Activated naive CD4-positive, alpha-beta T cell treated with anti-CD3 and anti-CD28 coated beads, Interleukin-2, amount 50 U/mL, for 24 hours (primary cell): ENCODE results near the gene SCN5A.

Source experiments
- H3K27ac Mint-ChIP-seq: one replicate; pipeline ENCODE4 v1.8.0; 2021; ENCODE audit warnings: mild to moderate bottlenecking, mixed read lengths
- H3K27me3 Mint-ChIP-seq: one replicate; pipeline ENCODE4 v1.8.0; 2021; ENCODE audit warnings: mixed read lengths
- H3K36me3 Mint-ChIP-seq: one replicate; pipeline ENCODE4 v1.8.0; 2021; ENCODE audit warnings: mixed read lengths
- H3K4me1 Mint-ChIP-seq: one replicate; pipeline ENCODE4 v1.8.0; 2021; ENCODE audit warnings: mixed read lengths
- H3K4me3 Mint-ChIP-seq: one replicate; pipeline ENCODE4 v1.8.0; 2021; ENCODE audit warnings: mild to moderate bottlenecking, mixed read lengths
- H3K9me3 Mint-ChIP-seq: one replicate; pipeline ENCODE4 v1.8.0; 2021; ENCODE audit warnings: mixed read lengths

The SCN5A gene

GRCh38 chr3:38543586-38543985, 105.9 kb downstream of the SCN5A start:
- Mint-ChIP-seq H3K36me3 (no peaks in the 10 kb centered on the region), H3K4me1 (no peaks in the 10 kb centered on the region), H3K9me3 (no peaks in the 10 kb centered on the region), H3K27me3 (no peaks in the 10 kb centered on the region), H3K27ac (no peak overlapping the region), H3K4me3 (no peak overlapping the region)

GRCh38 chr3:38542401-38543298, 106.8 kb downstream of the SCN5A start:
- Mint-ChIP-seq H3K27me3 (no peaks in the 10 kb centered on the region), H3K36me3 (no peaks in the 10 kb centered on the region), H3K4me1 (no peaks in the 10 kb centered on the region), H3K27ac (no peak overlapping the region), H3K4me3 (no peak overlapping the region), H3K9me3 (no peaks in the 10 kb centered on the region)

- no peak overlapping the region for H3K4me3 Mint-ChIP-seq
- H3K9me3 Mint-ChIP-seq = no peaks in the 10 kb centered on the region
- H3K27ac Mint-ChIP-seq = no peak overlapping the region
- no peaks in the 10 kb centered on the region for H3K27me3 Mint-ChIP-seq
- H3K4me1 Mint-ChIP-seq = no peaks in the 10 kb centered on the region
- no peaks in the 10 kb centered on the region for H3K36me3 Mint-ChIP-seq
Observed at GRCh38 chr3:38541806-38542205, 107.7 kb downstream of the SCN5A start.

GRCh38 chr3:38538773-38539353, 110.6 kb downstream of the SCN5A start:
- Mint-ChIP-seq H3K36me3 (peaks cover 6% of the 10 kb centered on the region), H3K4me3 (no peak overlapping the region), H3K27me3 (no peaks in the 10 kb centered on the region), H3K4me1 (no peaks in the 10 kb centered on the region), H3K9me3 (no peaks in the 10 kb centered on the region), H3K27ac (no peak overlapping the region)

- Mint-ChIP-seq H3K27ac (no peak overlapping the region), H3K36me3 (peaks cover 8% of the 10 kb centered on the region), H3K4me3 (no peak overlapping the region), H3K4me1 (no peaks in the 10 kb centered on the region), H3K9me3 (no peaks in the 10 kb centered on the region), H3K27me3 (no peaks in the 10 kb centered on the region)
Observed at GRCh38 chr3:38536671-38537070, 112.8 kb downstream of the SCN5A start.

- H3K4me1 Mint-ChIP-seq = no peaks in the 10 kb centered on the region
- H3K36me3 Mint-ChIP-seq = peaks cover 8% of the 10 kb centered on the region
- H3K27ac Mint-ChIP-seq = no peak overlapping the region
- H3K27me3 Mint-ChIP-seq = no peaks in the 10 kb centered on the region
- no peak overlapping the region for H3K4me3 Mint-ChIP-seq
- H3K9me3 Mint-ChIP-seq = no peaks in the 10 kb centered on the region
Observed at GRCh38 chr3:38534604-38535003, 114.9 kb downstream of the SCN5A start.

- Mint-ChIP-seq H3K27me3 (no peaks in the 10 kb centered on the region), H3K27ac (no peak overlapping the region), H3K36me3 (peaks cover 8% of the 10 kb centered on the region), H3K4me1 (no peaks in the 10 kb centered on the region), H3K9me3 (no peaks in the 10 kb centered on the region), H3K4me3 (no peak overlapping the region)
Observed at GRCh38 chr3:38534180-38534579, 115.3 kb downstream of the SCN5A start.

- Mint-ChIP-seq H3K4me1 (no peaks in the 10 kb centered on the region), H3K9me3 (no peaks in the 10 kb centered on the region), H3K27me3 (no peaks in the 10 kb centered on the region), H3K4me3 (no peak overlapping the region), H3K27ac (no peak overlapping the region), H3K36me3 (peaks cover 8% of the 10 kb centered on the region)
Observed at GRCh38 chr3:38533285-38533976, 116.1 kb downstream of the SCN5A start.

- H3K4me1 Mint-ChIP-seq = no peaks in the 10 kb centered on the region
- no peaks in the 10 kb centered on the region for H3K27me3 Mint-ChIP-seq
- H3K27ac Mint-ChIP-seq = no peak overlapping the region
- no peaks in the 10 kb centered on the region for H3K9me3 Mint-ChIP-seq
- H3K4me3 Mint-ChIP-seq = no peak overlapping the region
- H3K36me3 Mint-ChIP-seq = peaks cover 12% of the 10 kb centered on the region
Observed at GRCh38 chr3:38532529-38532928, 117.0 kb downstream of the SCN5A start.

- H3K9me3 Mint-ChIP-seq = no peaks in the 10 kb centered on the region
- no peaks in the 10 kb centered on the region for H3K4me1 Mint-ChIP-seq
- H3K36me3 Mint-ChIP-seq = peaks cover 15% of the 10 kb centered on the region
- no peaks in the 10 kb centered on the region for H3K27me3 Mint-ChIP-seq
- H3K4me3 Mint-ChIP-seq = no peak overlapping the region
- no peak overlapping the region for H3K27ac Mint-ChIP-seq
Observed at GRCh38 chr3:38528457-38528856, 121.0 kb downstream of the SCN5A start.

- H3K27me3 Mint-ChIP-seq = no peaks in the 10 kb centered on the region
- H3K4me3 Mint-ChIP-seq = no peak overlapping the region
- H3K27ac Mint-ChIP-seq = no peak overlapping the region
- no peaks in the 10 kb centered on the region for H3K9me3 Mint-ChIP-seq
- H3K4me1 Mint-ChIP-seq = no peaks in the 10 kb centered on the region
- H3K36me3 Mint-ChIP-seq = peaks cover 15% of the 10 kb centered on the region
Observed at GRCh38 chr3:38526792-38527191, 122.7 kb downstream of the SCN5A start.

- peaks cover 25% of the 10 kb centered on the region for H3K4me1 Mint-ChIP-seq
- no peaks in the 10 kb centered on the region for H3K9me3 Mint-ChIP-seq
- H3K4me3 Mint-ChIP-seq = no peak overlapping the region
- no peak overlapping the region for H3K27ac Mint-ChIP-seq
- H3K36me3 Mint-ChIP-seq = peaks cover 15% of the 10 kb centered on the region
- no peaks in the 10 kb centered on the region for H3K27me3 Mint-ChIP-seq
Observed at GRCh38 chr3:38524141-38524739, 125.2 kb downstream of the SCN5A start.

- H3K27me3 Mint-ChIP-seq = no peaks in the 10 kb centered on the region
- peaks cover 39% of the 10 kb centered on the region for H3K4me1 Mint-ChIP-seq
- H3K4me3 Mint-ChIP-seq = no peak overlapping the region
- peaks cover 8% of the 10 kb centered on the region for H3K36me3 Mint-ChIP-seq
- H3K9me3 Mint-ChIP-seq = no peaks in the 10 kb centered on the region
- H3K27ac Mint-ChIP-seq = no peak overlapping the region
Observed at GRCh38 chr3:38522002-38522401, 127.5 kb downstream of the SCN5A start.

GRCh38 chr3:38521391-38521987, 128.0 kb downstream of the SCN5A start:
- Mint-ChIP-seq H3K27me3 (no peaks in the 10 kb centered on the region), H3K4me1 (peaks cover 39% of the 10 kb centered on the region), H3K9me3 (no peaks in the 10 kb centered on the region), H3K27ac (peak overlapping the region; percentile 23), H3K4me3 (no peak overlapping the region), H3K36me3 (peaks cover 9% of the 10 kb centered on the region)

GRCh38 chr3:38519651-38520050, 129.8 kb downstream of the SCN5A start:
- H3K4me3 Mint-ChIP-seq = peak overlapping the region; percentile 72
- H3K36me3 Mint-ChIP-seq = peaks cover 9% of the 10 kb centered on the region
- H3K27ac Mint-ChIP-seq = peak overlapping the region; percentile 93
- peaks cover 39% of the 10 kb centered on the region for H3K4me1 Mint-ChIP-seq
- no peaks in the 10 kb centered on the region for H3K9me3 Mint-ChIP-seq
- H3K27me3 Mint-ChIP-seq = no peaks in the 10 kb centered on the region
